ENCODE results near the gene ANKRD6. TPM values are rescaled to one million over a fixed set of nuclear protein-coding genes. Genes with fewer than 3 reads are reported as not detected.

Gene ANKRD6
- total and polyA plus RNA-seq, 2 experiments from 2014 or later, result 9.3 to 20.9 TPM

DNA sequence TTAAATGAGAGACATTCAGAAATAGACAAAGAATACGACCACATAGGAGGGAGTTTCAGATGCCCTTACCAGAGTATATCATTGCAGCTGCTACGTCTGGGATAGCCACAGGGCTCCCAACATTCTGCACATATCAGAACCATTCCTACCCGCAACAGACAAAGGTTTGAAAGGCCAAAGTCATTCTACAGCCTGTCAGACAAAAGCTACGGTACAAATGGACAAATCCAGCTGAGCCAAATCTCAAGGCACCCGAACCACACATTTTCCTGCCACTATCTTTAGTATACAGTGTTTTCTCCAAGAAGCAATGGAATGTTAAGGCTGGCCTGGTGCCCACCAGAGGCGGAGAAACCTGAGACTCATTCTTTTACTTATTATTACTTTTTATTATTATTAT is 236.1 kb downstream of the ANKRD6 start:
- 69% methylated on average over 6 of the region's 6 CpGs for WGBS (ENCODE audit: low lambda C conversion rate, missing lambda C conversion rate)
- no peak for DNase-seq (ENCODE audit: low spot score)
- Histone ChIP-seq H3K4me3 (no peak overlapping the region), H2AFZ (no peak overlapping the region), H3K4me2 (no peak overlapping the region), H3K4me1 (ENCODE audit: insufficient read depth) (no peaks in the 10 kb centered on the region), H3K9me2 (replicated peaks; ENCODE audit: insufficient read depth) (no peaks in the 10 kb centered on the region), H4K20me1 (ENCODE audit: insufficient read depth, poor library complexity, severe bottlenecking) (no peaks in the 10 kb centered on the region), H3K27ac (no peak overlapping the region), H3K9me3 (ENCODE audit: low read depth) (no peaks in the 10 kb centered on the region), H3K36me3 (replicated peaks; ENCODE audit: insufficient read depth, low read depth) (no peaks in the 10 kb centered on the region), H3K27me3 (no peaks in the 10 kb centered on the region), H3K79me2 (no peaks in the 10 kb centered on the region)
- no peak for TF ChIP-seq CTCF (IDR thresholded peaks at IDR 0.05; ENCODE audit: poor library complexity)
- TF ChIP-seq EZH2 (IDR thresholded peaks at IDR 0.05; ENCODE audit: borderline replicate concordance), result no peak

- no peaks in the 10 kb centered on the region for H3K36me3 ChIP-seq (replicated peaks; ENCODE audit: insufficient read depth, low read depth)
- WGBS (ENCODE audit: low lambda C conversion rate, missing lambda C conversion rate), result 95% methylated on average over 7 of the region's 7 CpGs
- H3K4me3 ChIP-seq, result no peak overlapping the region
Observed at GRCh38 chr6:89670935-89671565, 238.1 kb downstream of the ANKRD6 start.

DNA sequence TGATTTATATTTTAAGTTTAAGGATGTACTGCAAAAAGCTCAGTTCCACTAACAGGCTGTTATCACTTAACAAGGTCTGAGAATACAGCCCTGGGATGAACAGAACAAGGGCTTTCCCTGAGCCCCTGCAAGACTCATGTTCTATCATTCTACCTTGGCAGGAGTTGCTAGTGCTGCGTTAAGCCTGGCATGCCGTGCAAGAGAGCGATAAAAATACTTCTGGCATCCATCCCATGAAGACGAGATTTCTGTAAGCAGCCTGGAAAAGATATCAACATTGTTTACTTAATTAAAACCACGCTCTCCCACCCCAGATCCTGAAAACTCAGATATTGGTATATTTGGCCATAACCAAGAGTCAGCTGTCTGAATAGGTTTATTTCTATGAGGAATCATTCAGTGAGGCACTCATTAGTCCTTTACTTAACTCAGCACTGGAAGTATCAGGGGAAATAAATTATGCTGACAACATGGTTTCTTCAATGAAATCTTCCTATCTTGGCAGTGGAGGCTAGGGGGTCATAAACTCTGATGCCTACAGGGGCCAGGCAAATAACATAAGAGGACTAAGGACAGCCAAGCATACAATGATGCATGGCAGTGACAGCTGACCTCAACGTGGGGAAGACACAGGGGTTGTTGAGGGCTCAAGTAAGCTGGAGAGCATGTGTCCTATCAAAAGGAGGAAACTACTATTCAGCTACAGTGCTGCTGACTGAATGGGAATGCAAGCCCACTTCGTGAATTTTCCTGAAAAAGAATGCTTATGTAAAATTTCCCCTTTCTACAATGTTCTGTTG is 243.2 kb downstream of the ANKRD6 start:
- Histone ChIP-seq H3K4me3 (no peak overlapping the region), H3K79me2 (no peaks in the 10 kb centered on the region), H3K9me2 (replicated peaks; ENCODE audit: insufficient read depth) (no peaks in the 10 kb centered on the region), H2AFZ (no peak overlapping the region), H4K20me1 (ENCODE audit: insufficient read depth, poor library complexity, severe bottlenecking) (no peaks in the 10 kb centered on the region), H3K27me3 (no peaks in the 10 kb centered on the region), H3K4me1 (ENCODE audit: insufficient read depth) (peaks cover 4% of the 10 kb centered on the region), H3K36me3 (replicated peaks; ENCODE audit: insufficient read depth, low read depth) (peaks cover 3% of the 10 kb centered on the region), H3K4me2 (peak overlapping the region; percentile 4), H3K9me3 (ENCODE audit: low read depth) (no peaks in the 10 kb centered on the region), H3K27ac (no peak overlapping the region)
- TF ChIP-seq EZH2phosphoT487 (IDR thresholded peaks at IDR 0.05; ENCODE audit: low read depth, severe bottlenecking, unreplicated experiment) (no peak), EZH2 (IDR thresholded peaks at IDR 0.05; ENCODE audit: borderline replicate concordance) (no peak), CTCF (IDR thresholded peaks at IDR 0.05; ENCODE audit: poor library complexity) (no peak)
- WGBS (ENCODE audit: low lambda C conversion rate, missing lambda C conversion rate), result 59% methylated on average over 7 of the region's 7 CpGs
- DNase-seq (ENCODE audit: low spot score), result peak; percentile 42

More at GRCh38 chr6:89670935-89671565, 238.1 kb downstream of the ANKRD6 start:
- H3K4me2 ChIP-seq, result no peak overlapping the region
- no peak overlapping the region for H2AFZ ChIP-seq
- H3K4me1 ChIP-seq (ENCODE audit: insufficient read depth), result peaks cover under 1% of the 10 kb centered on the region
- H4K20me1 ChIP-seq (ENCODE audit: insufficient read depth, poor library complexity, severe bottlenecking), result no peaks in the 10 kb centered on the region
- no peaks in the 10 kb centered on the region for H3K9me3 ChIP-seq (ENCODE audit: low read depth)
- no peaks in the 10 kb centered on the region for H3K27me3 ChIP-seq
- H3K79me2 ChIP-seq, result no peaks in the 10 kb centered on the region
- TF ChIP-seq EZH2phosphoT487 (IDR thresholded peaks at IDR 0.05; ENCODE audit: low read depth, severe bottlenecking, unreplicated experiment) (no peak), EZH2 (IDR thresholded peaks at IDR 0.05; ENCODE audit: borderline replicate concordance) (no peak), CTCF (IDR thresholded peaks at IDR 0.05; ENCODE audit: poor library complexity) (no peak)
- DNase-seq (ENCODE audit: low spot score), result no peak
- H3K9me2 ChIP-seq (replicated peaks; ENCODE audit: insufficient read depth), result no peaks in the 10 kb centered on the region
- no peak overlapping the region for H3K27ac ChIP-seq
